Naive thymus-derived CD4-positive, alpha-beta T cell (primary cell): ENCODE results near the gene TRAF7. TPM values are rescaled to one million over a fixed set of nuclear protein-coding genes. Genes with fewer than 3 reads are reported as not detected.
"Not testable (repeated sequence)": the region's sequence is repeated elsewhere in the genome, so short reads cannot be mapped to it uniquely, and the experiment has no call there.

Experiments
- ATAC-seq: fragments of 150-1000 bp; cut with Tn5 transposase; 2 replicates; pipeline ENCODE4 v1.10.0; 2021; ENCODE audit warnings: mild to moderate bottlenecking, moderate library complexity
- CTCF ChIA-PET: fragments of 350-600 bp; sonication (Branson Sonifier 250); formaldehyde crosslinking; loops from one replicate; lab custom pipeline; 2021; ENCODE audit warnings: antibody characterized with exemption; lab: Charles Lee
- POLR2A ChIA-PET: fragments of 350-600 bp; sonication (Branson Sonifier 250); formaldehyde crosslinking; loops from one replicate; lab custom pipeline; 2021; ENCODE audit warnings: antibody characterized with exemption, inconsistent platforms; lab: Charles Lee
- DNase-seq, 9 donors: peaks; one replicate each; pipeline versions ENCODE4 v3.0.0 to v3.0.0-alpha.2; 2020 to 2022; ENCODE audit warnings: mixed read lengths in 1 of 9
- H3K27ac ChIP-seq: one replicate; pipeline ENCODE4 v1.7.0; 2013; ENCODE audit warnings: mild to moderate bottlenecking, low read depth, low read length, moderate library complexity
- H3K27me3 ChIP-seq, 2 donors: one replicate each; pipeline ENCODE4 v1.7.0; 2013; ENCODE audit warnings: low read length in 2 of 2, mild to moderate bottlenecking in 2 of 2, moderate library complexity in 2 of 2; ENCODE audit not compliant: control insufficient read depth in 2 of 2, insufficient read depth in 2 of 2
- H3K36me3 ChIP-seq, 3 experiments: 1 replicate in 2 of 3; 2 replicates in 1 of 3; pipeline ENCODE4 v1.7.0; 2013; ENCODE audit warnings: low read length in 3 of 3, mild to moderate bottlenecking in 3 of 3, moderate library complexity in 1 of 3; ENCODE audit not compliant: insufficient read depth in 3 of 3, control insufficient read depth in 2 of 3
- H3K4me1 ChIP-seq, 2 donors: one replicate each; pipeline ENCODE4 v1.7.0; 2013; ENCODE audit warnings: low read length in 2 of 2, mild to moderate bottlenecking in 2 of 2, moderate library complexity in 1 of 2; ENCODE audit not compliant: control insufficient read depth in 2 of 2, insufficient read depth in 2 of 2
- H3K4me3 ChIP-seq: 2 replicates; pipeline ENCODE4 v1.7.0; 2013; ENCODE audit warnings: mild to moderate bottlenecking, low read length
- H3K9me3 ChIP-seq, 3 experiments: 1 replicate in 2 of 3; 2 replicates in 1 of 3; pipeline ENCODE4 v1.7.0; 2013; ENCODE audit warnings: low read length in 3 of 3; ENCODE audit not compliant: control insufficient read depth in 2 of 3
- H3K27ac Mint-ChIP-seq, 9 donors: one replicate each; pipeline ENCODE4 v1.8.0; 2020 to 2022; ENCODE audit warnings: mixed read lengths in 9 of 9, mild to moderate bottlenecking in 8 of 9, moderate library complexity in 5 of 9, inconsistent platforms in 2 of 9
- H3K27me3 Mint-ChIP-seq, 5 donors: one replicate each; pipeline ENCODE4 v1.8.0; 2021 to 2022; ENCODE audit warnings: mixed read lengths in 5 of 5, mild to moderate bottlenecking in 1 of 5
- H3K36me3 Mint-ChIP-seq, 5 donors: one replicate each; pipeline ENCODE4 v1.8.0; 2020 to 2022; ENCODE audit warnings: mixed read lengths in 5 of 5, mild to moderate bottlenecking in 3 of 5, inconsistent platforms in 1 of 5
- H3K4me1 Mint-ChIP-seq, 7 donors: one replicate each; pipeline ENCODE4 v1.8.0; 2020 to 2022; ENCODE audit warnings: mixed read lengths in 7 of 7, mild to moderate bottlenecking in 3 of 7, inconsistent platforms in 1 of 7
- H3K4me3 Mint-ChIP-seq, 10 donors: one replicate each; pipeline ENCODE4 v1.8.0; 2020 to 2022; ENCODE audit warnings: mild to moderate bottlenecking in 10 of 10, mixed read lengths in 10 of 10, moderate library complexity in 6 of 10, inconsistent platforms in 2 of 10
- H3K9me3 Mint-ChIP-seq, 11 donors: one replicate each; pipeline ENCODE4 v1.8.0; 2020 to 2022; ENCODE audit warnings: mixed read lengths in 11 of 11, mild to moderate bottlenecking in 4 of 11, inconsistent platforms in 1 of 11, moderate library complexity in 1 of 11
- intact Hi-C, 2 donors: fragments of 100-400 bp; cut with micrococcal nuclease; formaldehyde crosslinking; loops; one replicate each; pipeline ENCODE4 v1.15.1; 2023
- polyA plus RNA-seq, 2 donors: library from polyadenylated mRNA; unstranded; fragments of 300-500 nt; fragmentation: Illumina TruSeq; gene quantifications; one replicate each; pipeline ENCODE4 v1.2.3, GENCODE V29; 2021
- total RNA-seq, 6 experiments: library from RNA in 5 of 6; stranded (reverse) in 5 of 6; gene quantifications; 1 replicate in 5 of 6; 2 replicates in 1 of 6; pipeline ENCODE4 v1.2.3 and lab custom pipeline; 2021 to 2026

Gene TRAF7
- total RNA-seq (10 to 100 TPM; 30.0 to 58.3 (median 36.7) TPM), polyA plus RNA-seq (1 to 10 TPM; 4.8 to 6.8 TPM), total RNA-seq (lab: John Stamatoyannopoulos, UW) (44.4 reads per million, percentile 68 among the genes with 10 or more reads in this experiment)

DNA sequence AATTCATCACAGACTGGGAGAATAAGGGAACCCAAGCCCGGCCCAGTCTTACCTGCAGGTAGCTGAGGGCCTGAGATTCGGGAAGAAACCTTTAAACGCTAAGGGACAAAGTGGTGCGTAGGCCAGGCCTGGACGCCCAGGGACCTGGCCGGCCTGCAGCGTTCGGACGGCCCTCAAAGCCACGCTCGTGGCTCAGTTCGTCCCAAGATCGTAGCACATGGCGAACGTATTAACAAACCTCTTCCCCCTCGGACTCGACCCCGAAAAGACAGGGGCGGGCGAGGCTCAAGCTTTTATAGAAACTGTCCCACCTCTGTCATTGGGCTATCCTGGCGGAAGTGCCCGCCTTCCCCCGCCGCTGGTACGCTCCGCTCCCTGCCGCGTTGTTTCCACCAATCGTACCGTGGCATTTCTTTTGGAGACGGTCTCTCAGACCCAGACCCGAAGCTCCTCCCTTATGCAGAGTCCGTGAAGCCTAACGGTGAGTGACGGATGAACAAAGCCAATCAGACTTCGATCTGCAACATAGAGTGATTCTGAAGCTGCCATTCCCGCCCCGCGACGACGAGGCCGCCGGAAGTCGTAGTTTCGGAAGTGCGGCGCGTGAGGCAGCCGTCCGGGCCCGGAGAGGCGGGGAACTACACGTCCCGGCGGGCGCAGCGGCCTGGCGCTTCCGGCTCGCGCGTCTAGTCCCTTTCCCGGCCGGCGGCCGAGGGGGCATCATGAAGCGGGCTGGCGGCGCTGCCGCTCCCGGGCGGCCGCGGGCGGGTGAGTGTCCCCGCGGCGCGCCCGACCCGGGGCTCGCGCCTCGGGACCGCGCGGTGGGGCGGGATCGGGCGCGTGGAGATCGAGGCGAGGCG is at the start of gene TRAF7:
Gene TRAF7 (plus strand): TSS at position 692 of the 860 bp plus-strand sequence. CDS start 8,139 bp downstream, outside the sequence.
- peak within 1 kb of the TSS; percentile 85 to 99 (median 94) for H3K4me3 Mint-ChIP-seq
- H3K27me3 Mint-ChIP-seq, result no peaks in the 10 kb centered on the region
- peak; percentile 95 for ATAC-seq
- peak within 1 kb of the TSS; percentile 80 for H3K27ac ChIP-seq
- peaks cover 20 to 59% (median 44%) of the 10 kb centered on the region in 7 donors for H3K4me1 Mint-ChIP-seq
- intact Hi-C loops, result loop anchor here (1.0 to 10.0 kb wide), 18 partner anchors 19 to 848 kb away; partner anchors contain the start of genes E4F1 (in 2 of the 2), MLST8 (in 2 of the 2), NUBP2 (in 2 of the 2) and RNPS1 (in 2 of the 2)
- H3K4me3 ChIP-seq, result peak within 1 kb of the TSS; percentile 79
- CTCF ChIA-PET, result interaction anchor here (0.8 to 3.7 kb wide), 8 partner anchors 12 to 190 kb away, joined by 3 to 30 read pairs (median 4); partner anchors contain the start of gene PKD1
- no peaks in the 10 kb centered on the region for H3K9me3 ChIP-seq
- peak within 1 kb of the TSS; percentile 78 to 95 (median 91) for H3K27ac Mint-ChIP-seq
- DNase-seq, result peak; percentile 85 to 99 (median 98)
- H3K36me3 ChIP-seq, result peaks cover 0 to 11% (median 0%) of the 10 kb centered on the region in 3 experiments
- H3K9me3 Mint-ChIP-seq, result no peaks in the 10 kb centered on the region
- POLR2A ChIA-PET, result interaction anchor here (0.6 to 4.3 kb wide), 56 partner anchors 8 to 1922 kb away, joined by 3 to 44 read pairs (median 5); partner anchors contain the start of genes AMDHD2, ATP6V0C, BRICD5 and E4F1
- H3K27me3 ChIP-seq, result no peaks in the 10 kb centered on the region
- H3K4me1 ChIP-seq, result peaks cover 21 to 52% of the 10 kb centered on the region in 2 donors
- H3K36me3 Mint-ChIP-seq, result peaks cover 0 to 21% (median 0%) of the 10 kb centered on the region in 5 donors

GRCh38 chr16:2106211-2106610 is 49.4 kb upstream of the TRAF7 start:
- H3K27me3 Mint-ChIP-seq, result not testable (repeated sequence)

GRCh38 chr16:2107121-2107790 is 48.3 kb upstream of the TRAF7 start:
- POLR2A ChIA-PET, H3K4me3 Mint-ChIP-seq, H3K27me3 Mint-ChIP-seq, H3K4me1 Mint-ChIP-seq, CTCF ChIA-PET, H3K9me3 ChIP-seq, ATAC-seq, DNase-seq, H3K9me3 Mint-ChIP-seq, H3K4me3 ChIP-seq, H3K27ac ChIP-seq, H3K27me3 ChIP-seq, intact Hi-C loops, H3K36me3 Mint-ChIP-seq, H3K4me1 ChIP-seq: not testable (repeated sequence)
- H3K36me3 ChIP-seq, result peaks cover 0 to 37% (median 0%) of the 10 kb centered on the region in 3 experiments
- peak overlapping the region in 1 of 9 donors; percentile 23 for H3K27ac Mint-ChIP-seq

More at GRCh38 chr16:2106211-2106610, 49.4 kb upstream of the TRAF7 start:
- H3K27ac ChIP-seq, H3K9me3 Mint-ChIP-seq, H3K4me3 Mint-ChIP-seq, H3K36me3 Mint-ChIP-seq, H3K4me1 Mint-ChIP-seq, H3K27ac Mint-ChIP-seq, CTCF ChIA-PET, POLR2A ChIA-PET, H3K9me3 ChIP-seq, H3K27me3 ChIP-seq, H3K4me1 ChIP-seq, H3K4me3 ChIP-seq, intact Hi-C loops, DNase-seq, ATAC-seq: not testable (repeated sequence)
- H3K36me3 ChIP-seq, result peaks cover 0 to 35% (median 0%) of the 10 kb centered on the region in 3 experiments

DNA sequence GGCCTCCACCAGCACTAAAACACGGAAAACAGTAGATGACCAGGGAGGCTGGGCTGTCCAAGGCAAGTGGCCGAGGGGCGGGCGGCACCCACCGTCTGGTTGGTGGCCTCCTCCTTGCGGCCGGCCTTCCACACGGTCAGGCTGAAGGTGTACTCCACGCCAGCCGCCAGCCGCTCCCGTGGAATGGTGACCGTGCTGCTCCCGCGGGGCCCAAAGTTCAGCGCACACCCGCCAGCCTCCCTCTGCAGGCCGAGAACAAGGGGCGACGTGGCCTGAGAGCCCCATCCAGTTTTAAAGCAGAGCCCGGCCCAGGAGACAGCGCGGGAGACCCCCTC is 47.8 kb upstream of the TRAF7 start:
- intact Hi-C loops, CTCF ChIA-PET, ATAC-seq, DNase-seq, H3K4me1 Mint-ChIP-seq, H3K4me3 Mint-ChIP-seq, H3K9me3 ChIP-seq, H3K27me3 ChIP-seq, H3K36me3 Mint-ChIP-seq, POLR2A ChIA-PET, H3K27me3 Mint-ChIP-seq, H3K27ac ChIP-seq, H3K4me3 ChIP-seq, H3K9me3 Mint-ChIP-seq, H3K4me1 ChIP-seq, H3K27ac Mint-ChIP-seq: not testable (repeated sequence)
- H3K36me3 ChIP-seq, result peaks cover 0 to 35% (median 0%) of the 10 kb centered on the region in 3 experiments

GRCh38 chr16:2108446-2109270 is 46.9 kb upstream of the TRAF7 start:
- DNase-seq, H3K4me1 Mint-ChIP-seq, H3K9me3 ChIP-seq, H3K27ac ChIP-seq, POLR2A ChIA-PET, H3K4me1 ChIP-seq, H3K27ac Mint-ChIP-seq, H3K36me3 Mint-ChIP-seq, intact Hi-C loops, H3K4me3 ChIP-seq, H3K27me3 Mint-ChIP-seq, H3K9me3 Mint-ChIP-seq, H3K4me3 Mint-ChIP-seq, CTCF ChIA-PET, H3K27me3 ChIP-seq: not testable (repeated sequence)
- H3K36me3 ChIP-seq, result peaks cover 0 to 34% (median 0%) of the 10 kb centered on the region in 3 experiments
- ATAC-seq, result peak; percentile 14

DNA sequence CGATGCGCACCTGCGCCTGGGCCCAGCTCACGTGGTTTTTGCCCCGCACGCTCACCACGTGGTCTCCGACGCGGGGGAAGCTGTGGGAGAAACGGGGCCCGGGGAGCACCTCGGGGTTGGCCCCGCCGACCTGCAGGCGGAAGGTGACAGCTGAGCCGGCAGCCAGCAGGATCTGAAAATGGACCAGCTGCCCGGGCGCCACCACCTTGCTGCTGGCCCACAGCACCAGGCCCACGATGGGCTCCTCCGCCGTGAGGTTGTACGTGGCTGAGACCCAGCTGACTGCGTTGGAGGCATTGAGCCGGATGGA is 46.4 kb upstream of the TRAF7 start:
- H3K27me3 ChIP-seq, H3K36me3 Mint-ChIP-seq, H3K4me1 Mint-ChIP-seq, H3K4me3 ChIP-seq, H3K9me3 ChIP-seq, CTCF ChIA-PET, H3K27ac ChIP-seq, H3K27me3 Mint-ChIP-seq, POLR2A ChIA-PET, H3K27ac Mint-ChIP-seq, ATAC-seq, H3K4me1 ChIP-seq, DNase-seq, H3K9me3 Mint-ChIP-seq, H3K4me3 Mint-ChIP-seq, intact Hi-C loops: not testable (repeated sequence)
- H3K36me3 ChIP-seq, result peaks cover 0 to 40% (median 0%) of the 10 kb centered on the region in 3 experiments
